GM19397 (cell line): ENCODE data around the gene OR52E8.

Experiments
- ATAC-seq: cut with Tn5 transposase; IDR thresholded peaks from one replicate; pipeline ENCODE4 v1.9.1; 2021; ENCODE audit warnings: mild to moderate bottlenecking, moderate library complexity; ENCODE audit not compliant: unreplicated experiment

The OR52E8 gene

DNA sequence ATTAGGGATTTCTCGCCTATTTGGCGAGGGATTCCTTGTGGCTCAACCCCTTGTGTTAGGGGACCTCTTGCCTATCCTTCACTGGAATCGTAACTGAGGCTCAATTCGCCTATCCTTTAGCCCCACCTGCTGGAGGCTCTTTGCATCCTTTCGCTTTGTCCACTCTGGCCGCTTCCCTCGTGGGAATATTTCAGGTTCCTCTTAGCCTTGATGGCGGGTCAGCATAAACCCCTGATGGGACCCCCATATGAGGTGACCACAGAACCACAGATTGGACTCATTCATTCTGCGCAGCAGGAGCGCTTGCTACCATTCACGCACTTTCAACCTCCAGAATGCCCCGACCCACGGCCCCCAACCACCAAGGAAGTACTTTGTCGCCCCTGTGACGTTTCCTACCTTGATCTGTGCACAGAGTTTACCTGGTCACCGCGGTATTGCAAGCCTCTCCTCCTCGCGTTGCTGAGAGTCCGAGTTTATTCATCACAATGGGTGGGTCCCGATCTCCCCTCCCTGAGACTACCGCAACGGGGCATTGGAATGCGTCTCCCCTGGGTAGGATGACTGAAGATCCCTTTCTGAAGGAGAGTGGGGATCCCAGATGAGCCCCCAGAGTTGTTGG is 48.9 kb downstream of the OR52E8 start, which contains the start of gene OR52N2:
Gene OR52N2 (plus strand): TSS at position 425 of the 622 bp plus-strand sequence. CDS start 11,412 bp downstream, outside the sequence.
- peak; percentile 88 for ATAC-seq

DNA sequence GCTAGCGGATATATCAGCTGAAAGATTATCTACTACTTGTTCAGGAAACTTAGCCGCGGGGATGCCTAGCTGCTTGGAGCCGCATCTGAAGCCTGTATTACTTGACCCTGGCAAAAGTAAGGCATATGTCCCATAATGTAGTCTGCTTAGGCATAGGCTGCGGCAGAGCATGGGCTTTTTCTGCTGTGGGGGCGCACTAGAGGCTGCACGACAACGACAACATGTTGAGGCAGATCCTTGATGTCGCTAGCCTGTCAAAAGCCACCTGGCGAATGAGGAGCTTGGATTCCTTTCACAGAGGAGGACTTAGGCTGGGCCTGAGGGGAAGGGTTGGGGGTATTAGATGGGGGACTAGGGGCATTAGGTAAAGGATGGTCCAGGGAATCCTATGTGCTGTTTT is 49.9 kb downstream of the OR52E8 start:
- ATAC-seq, result no peak
